ENCODE results near the gene NKTR.

Gene NKTR

DNA sequence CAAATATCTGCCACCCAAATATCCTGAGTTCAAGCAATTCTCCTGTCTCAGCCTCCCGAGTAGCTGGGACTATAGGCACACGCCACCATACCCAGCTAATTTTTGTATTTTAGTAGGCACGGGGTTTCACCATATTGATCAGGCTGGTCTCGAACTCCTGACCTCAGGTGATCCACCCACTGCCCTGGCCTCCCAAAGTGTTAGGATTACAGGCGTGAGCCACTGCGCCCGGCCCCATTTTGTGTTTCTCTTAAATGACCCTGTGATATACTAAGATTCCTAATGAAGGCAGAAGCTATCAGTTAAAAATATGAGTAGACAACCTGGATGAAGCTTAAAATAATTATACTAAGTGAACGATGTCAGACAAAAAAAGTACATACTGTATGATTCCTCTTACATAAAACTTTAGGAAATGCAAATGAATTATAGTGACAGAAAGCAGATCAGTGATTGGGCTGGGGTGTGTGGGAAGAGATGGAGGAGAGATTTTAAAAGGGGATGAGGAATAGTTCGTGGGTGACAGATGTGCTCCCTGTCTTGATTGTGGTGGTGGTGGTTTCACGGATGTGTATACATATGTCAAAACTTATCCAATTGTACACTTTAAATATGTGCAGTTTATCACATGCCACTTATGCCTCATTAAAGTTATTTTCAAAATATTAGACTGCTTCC is 81.0 kb downstream of the NKTR start:
- no peak for DNase-seq (ENCODE audit: low spot score)

- DNase-seq (ENCODE audit: low spot score): no peak
Measured at GRCh38 chr3:42682301-42683070, 82.0 kb downstream of the NKTR start.

DNA sequence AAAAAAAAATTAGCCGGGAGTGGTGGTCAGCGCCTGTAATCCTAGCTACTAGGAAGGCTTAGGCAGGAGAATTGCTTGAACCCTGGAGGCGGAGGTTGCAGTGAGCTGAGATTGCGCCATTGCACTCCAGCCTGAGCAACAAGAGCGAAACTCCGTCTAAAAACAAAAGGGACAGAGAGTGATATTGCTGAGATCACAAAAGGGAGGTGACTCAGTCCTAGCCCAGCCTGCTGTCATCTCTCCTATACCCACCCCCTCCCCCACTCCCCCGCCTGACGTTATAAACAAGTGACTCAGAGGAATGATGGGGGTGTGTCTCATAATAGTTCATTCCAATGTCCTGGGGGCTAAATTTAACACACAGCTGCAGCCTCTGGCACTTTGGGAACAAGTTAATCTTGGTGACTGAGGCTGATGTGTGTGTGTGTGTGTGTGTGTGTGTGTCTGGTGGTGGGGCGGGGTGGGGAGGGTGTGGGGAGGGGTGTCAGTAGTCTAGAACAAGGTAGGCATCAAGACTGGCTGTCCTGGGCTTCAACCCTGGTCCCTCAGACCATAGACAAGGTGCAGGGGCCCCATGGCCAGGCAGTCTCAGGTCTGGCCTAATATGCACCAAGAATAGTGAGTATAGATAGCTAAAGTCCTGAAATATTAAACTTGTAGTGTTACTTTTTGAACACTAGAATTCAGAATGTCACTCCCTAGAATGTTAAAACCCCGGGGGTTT is 83.6 kb downstream of the NKTR start:
- DNase-seq (ENCODE audit: low spot score): no peak

DNA sequence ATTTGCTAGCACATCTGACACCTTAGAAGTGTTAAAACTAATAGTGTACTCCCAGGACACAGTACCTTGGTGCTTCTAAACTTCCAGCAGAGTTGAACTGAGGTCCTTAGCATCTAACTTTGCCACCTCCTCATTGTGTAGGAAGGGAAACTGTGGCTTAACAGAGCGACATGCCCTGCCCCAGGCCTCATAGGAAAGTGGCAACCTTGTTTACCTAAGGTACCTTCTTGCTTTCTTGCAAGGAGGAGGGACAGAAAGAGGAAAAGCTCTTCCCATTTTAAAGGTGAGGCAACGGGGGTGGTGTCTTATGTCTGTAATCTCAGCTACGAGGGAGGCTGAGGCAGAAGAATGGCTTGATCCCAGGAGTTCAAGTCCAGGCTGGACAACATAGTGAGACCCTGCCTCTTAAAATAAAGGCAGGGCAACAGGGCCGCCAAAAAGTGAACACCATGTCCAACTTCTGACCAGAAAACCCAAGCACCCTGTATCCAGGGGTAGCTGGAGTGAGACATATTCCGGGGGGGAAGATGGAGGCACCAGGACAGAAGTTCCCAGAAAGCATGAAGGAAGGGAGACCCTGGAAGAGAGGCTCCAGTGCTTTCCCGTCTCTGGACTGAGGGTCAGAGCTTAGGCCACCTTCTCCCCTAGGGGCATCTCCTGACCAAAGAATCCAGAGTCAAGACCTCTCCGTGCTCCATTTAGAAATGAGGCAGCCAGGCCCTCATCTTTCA is 84.3 kb downstream of the NKTR start:
- no peak for DNase-seq (ENCODE audit: low spot score)

- DNase-seq (ENCODE audit: low spot score): no peak
Measured at GRCh38 chr3:42685363-42685881, 84.9 kb downstream of the NKTR start, which contains the start of gene KLHL40. TSS of gene KLHL40 (plus strand) at chr3:42685537. CDS start at chr3:42685619, 82 bp downstream.

DNA sequence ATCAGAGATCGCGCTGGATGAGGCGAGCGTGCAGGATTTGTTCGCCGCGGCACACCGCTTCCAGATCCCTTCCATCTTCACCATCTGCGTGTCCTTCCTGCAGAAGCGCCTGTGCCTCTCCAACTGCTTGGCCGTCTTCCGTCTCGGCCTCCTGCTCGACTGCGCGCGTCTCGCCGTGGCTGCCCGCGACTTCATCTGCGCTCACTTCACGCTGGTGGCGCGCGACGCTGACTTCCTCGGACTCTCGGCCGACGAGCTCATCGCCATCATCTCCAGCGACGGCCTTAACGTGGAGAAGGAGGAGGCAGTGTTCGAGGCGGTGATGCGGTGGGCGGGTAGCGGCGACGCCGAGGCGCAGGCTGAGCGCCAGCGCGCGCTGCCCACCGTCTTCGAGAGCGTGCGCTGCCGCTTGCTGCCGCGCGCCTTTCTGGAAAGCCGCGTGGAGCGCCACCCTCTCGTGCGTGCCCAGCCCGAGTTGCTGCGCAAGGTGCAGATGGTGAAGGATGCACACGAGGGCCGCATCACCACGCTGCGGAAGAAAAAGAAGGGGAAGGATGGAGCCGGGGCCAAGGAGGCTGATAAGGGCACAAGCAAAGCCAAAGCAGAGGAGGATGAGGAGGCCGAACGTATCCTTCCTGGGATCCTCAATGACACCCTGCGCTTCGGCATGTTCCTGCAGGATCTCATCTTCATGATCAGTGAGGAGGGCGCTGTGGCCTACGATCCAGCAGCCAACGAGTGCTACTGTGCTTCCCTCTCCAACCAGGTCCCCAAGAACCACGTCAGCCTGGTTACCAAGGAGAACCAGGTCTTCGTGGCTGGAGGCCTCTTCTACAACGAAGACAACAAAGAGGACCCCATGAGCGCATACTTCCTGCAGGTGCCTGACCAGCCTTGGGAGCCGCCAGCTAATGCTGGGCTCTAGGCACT is 85.7 kb downstream of the NKTR start:
- DNase-seq (ENCODE audit: low spot score): no peak

DNA sequence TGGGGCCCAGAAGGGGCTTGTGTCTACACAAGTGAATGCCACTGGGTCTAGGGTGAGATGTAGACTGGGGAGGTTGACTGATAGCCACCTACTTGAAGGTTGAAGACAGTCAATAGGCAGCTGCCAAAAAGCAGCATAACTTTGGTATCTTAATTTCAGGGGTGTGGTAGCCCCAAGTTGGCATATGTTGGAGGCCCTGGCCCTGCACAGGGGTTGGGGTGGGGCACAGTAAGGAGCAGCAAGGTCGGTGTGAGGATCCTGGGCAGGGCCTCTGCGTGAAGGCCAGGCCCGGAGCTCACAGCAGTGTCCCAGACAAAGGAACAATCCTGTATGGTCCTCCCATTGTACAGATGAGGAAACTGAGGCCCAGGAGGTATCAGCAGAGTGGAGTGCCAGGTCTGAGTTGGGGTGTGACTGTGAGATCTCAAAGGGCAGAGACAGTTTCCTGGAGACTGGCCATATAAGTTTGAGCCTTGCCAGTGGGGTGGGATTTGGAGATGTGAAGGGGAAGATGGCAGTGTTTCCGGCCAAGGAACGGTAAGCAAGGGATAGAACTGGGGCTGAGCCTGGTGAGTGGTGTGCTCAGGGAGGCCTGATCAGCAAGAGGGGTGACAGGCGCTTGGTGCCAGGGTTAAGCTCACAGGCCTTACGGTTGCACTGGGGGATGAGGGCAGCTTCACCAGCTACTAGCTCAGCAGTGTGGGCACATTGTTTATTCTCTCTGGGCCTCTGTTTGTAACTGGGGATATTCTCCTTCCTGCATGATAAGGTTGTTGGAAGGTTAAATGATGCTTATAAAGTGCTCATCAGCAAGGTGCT is 86.6 kb downstream of the NKTR start:
- no peak for DNase-seq (ENCODE audit: low spot score)

DNA sequence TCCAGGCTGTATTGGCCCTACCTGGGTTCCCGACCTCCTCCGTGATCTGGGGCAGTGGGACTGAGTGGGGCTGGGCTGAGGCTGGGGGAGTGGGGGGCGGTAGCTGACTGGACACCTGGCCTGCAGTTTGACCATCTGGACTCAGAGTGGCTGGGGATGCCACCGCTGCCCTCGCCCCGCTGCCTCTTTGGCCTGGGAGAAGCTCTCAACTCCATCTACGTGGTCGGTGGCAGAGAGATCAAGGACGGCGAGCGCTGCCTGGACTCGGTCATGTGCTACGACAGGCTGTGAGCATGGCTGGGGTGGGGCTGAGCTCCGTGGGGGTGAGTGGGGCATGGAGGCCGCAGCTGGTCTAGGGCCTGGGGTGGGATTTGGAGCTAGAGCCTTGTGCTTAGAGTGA is 87.5 kb downstream of the NKTR start:
- no peak for DNase-seq (ENCODE audit: low spot score)

GRCh38 chr3:42688487-42689420 is 88.3 kb downstream of the NKTR start:
- DNase-seq (ENCODE audit: low spot score): no peak

DNA sequence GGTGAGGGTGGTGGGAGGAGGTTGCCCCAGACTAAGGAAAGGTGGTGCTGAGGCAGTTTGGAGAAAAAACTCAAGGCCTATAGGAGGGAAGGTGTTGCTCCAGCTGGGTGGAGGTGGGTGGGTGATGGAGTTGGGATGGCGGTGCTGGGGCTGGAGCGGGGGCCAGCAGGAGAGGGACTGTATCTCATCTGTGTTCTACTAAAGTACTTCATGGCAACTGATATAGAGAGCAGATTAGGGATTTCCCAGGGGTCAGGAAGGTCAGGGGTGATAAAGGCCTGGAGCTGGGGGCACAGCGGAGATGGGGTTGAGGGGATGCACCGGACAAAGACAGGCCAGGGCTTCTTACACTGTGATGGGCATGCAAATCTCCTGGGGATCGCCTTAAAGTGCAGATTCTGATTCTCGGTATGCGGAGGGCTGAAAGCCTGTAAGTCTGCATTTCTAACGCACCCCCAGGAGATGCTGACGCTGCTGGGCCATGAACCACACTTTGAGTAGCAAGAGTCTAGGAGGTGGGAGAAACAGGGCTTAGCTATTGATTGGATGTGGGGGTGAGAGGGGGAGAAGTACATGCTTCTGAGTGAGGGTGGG is 89.0 kb downstream of the NKTR start:
- DNase-seq (ENCODE audit: low spot score): no peak

DNA sequence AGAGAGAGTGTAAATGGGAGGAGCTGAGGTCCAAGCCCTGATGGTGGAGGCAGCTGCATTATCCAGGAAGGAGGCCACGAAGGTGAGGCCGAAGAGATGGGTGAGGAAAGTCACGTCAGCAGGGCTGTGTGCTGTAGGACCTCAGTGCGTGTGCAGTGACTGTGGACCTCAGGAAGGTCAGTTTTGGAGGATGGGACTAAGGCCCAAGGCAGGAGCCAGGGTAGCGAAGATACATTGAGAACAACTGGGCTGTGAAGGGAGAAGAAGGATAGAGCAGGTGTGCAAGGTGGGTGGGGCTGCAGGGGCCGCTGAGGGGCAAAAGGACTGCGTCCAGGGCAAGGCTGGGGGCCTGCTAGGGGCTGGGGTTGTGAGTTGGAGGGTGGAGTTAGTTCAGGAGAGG is 89.7 kb downstream of the NKTR start:
- DNase-seq (ENCODE audit: low spot score): no peak

GRCh38 chr3:42690766-42691680 is 90.5 kb downstream of the NKTR start:
- no peak for DNase-seq (ENCODE audit: low spot score)

- DNase-seq (ENCODE audit: low spot score): no peak
Measured at GRCh38 chr3:42691816-42692666, 91.6 kb downstream of the NKTR start.

DNA sequence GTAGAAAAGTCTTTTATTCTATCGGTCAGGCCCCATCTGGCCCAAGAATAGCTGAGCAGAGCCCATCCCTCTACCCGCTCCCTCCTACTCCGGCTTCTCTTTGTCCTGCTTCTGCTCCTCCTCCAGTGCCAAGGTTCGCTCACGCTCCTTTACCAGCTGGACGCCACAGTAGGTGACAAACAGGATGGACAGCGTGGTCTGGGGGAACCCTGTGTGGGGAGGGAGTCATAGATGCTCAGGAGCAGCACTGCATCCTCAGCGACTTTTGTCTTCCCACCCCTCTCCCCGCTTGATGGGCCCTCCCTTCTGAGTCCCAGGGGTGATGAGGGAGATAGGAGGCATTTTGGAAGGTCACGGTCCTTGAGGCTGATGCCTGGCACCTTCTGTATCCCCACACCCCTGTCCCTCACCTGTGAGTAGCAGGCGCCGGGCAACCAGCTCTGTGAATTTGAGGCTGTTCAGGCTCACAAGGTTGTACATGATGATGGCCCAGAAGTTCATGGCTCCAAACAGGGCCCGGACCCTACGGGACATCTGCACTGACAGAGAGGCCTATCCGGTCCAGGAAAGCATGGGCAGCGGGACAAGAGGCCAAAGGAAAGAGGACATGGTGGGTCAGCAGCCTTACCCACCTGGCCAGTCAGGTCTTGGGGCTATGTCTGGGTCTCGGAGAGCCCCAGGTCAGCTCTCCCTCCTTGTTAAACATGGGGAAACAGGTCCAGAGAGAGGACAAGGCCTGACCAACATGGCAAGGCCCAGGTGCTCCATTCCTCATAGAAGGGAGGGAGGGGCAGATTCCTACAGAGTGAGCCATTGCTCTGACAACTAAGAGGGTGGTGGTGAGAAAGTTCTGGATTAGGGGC is 92.4 kb downstream of the NKTR start:
- no peak for DNase-seq (ENCODE audit: low spot score)

DNA sequence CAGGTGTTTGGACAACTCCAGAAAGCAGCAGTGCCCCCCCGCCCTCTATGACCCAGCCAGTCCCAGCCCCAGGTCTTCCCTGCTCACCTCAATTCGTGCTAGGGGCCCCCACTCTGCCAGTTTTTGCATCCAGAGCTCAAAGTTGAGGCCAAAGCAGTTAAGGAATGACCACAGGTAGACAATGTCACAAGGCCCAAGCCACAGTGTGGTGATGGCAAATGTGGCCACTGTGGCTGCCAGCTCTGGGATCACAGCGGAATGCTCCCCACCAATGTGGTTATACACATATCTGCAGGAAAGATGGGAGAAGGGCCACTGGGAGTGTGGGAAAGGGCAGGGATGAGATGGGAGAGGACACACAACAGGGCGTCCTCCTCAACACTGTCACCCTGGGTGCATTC is 93.0 kb downstream of the NKTR start:
- DNase-seq (ENCODE audit: low spot score): no peak
